Neuronal stem cell (in vitro differentiated cells): ENCODE data around the gene ATP8B4.
A peak's percentile ranks its signal among the peaks of the same experiment; 100 is the strongest.

ENCODE experiments used
- DNase-seq: peaks from one replicate; pipeline ENCODE4 v3.0.0-alpha.2; 2013; ENCODE audit warnings: low spot score
- H2AFZ ChIP-seq: one replicate; pipeline ENCODE4 v1.6.1; 2013; ENCODE audit warnings: mild to moderate bottlenecking, low read length, inconsistent platforms
- H2AK5ac ChIP-seq: 2 replicates; pipeline ENCODE4 v1.6.1; 2013; ENCODE audit warnings: low read depth, mild to moderate bottlenecking, inconsistent platforms, low read length, moderate library complexity, mixed read lengths
- H2BK120ac ChIP-seq: 2 replicates; pipeline ENCODE4 v1.6.1; 2013; ENCODE audit warnings: low read depth, mild to moderate bottlenecking, inconsistent platforms, low read length, moderate library complexity, mixed read lengths
- H2BK12ac ChIP-seq: one replicate; pipeline ENCODE4 v1.6.1; 2013; ENCODE audit warnings: low read length, inconsistent platforms
- H2BK15ac ChIP-seq: 2 replicates; pipeline ENCODE4 v1.6.1; 2013; ENCODE audit warnings: mild to moderate bottlenecking, low read length, inconsistent platforms, mixed read lengths
- H2BK5ac ChIP-seq: one replicate; pipeline ENCODE4 v1.6.1; 2013; ENCODE audit warnings: inconsistent platforms, mild to moderate bottlenecking, low read length, moderate library complexity
- H3K14ac ChIP-seq: one replicate; pipeline ENCODE4 v1.6.1; 2013; ENCODE audit warnings: low read length, inconsistent platforms
- H3K18ac ChIP-seq: 2 replicates; pipeline ENCODE4 v1.6.1; 2013; ENCODE audit warnings: low read length, inconsistent platforms
- H3K23ac ChIP-seq: 2 replicates; pipeline ENCODE4 v1.6.1; 2013; ENCODE audit warnings: low read depth, mild to moderate bottlenecking, mixed read lengths, low read length, inconsistent platforms; ENCODE audit not compliant: poor library complexity
- H3K27ac ChIP-seq: replicated peaks from 3 replicates; pipeline ENCODE4 v1.5.1; 2013; ENCODE audit warnings: low read length, inconsistent platforms
- H3K27me3 ChIP-seq, 3 experiments: 2 replicates each; pipeline ENCODE4 v1.6.1; 2013; ENCODE audit warnings: low read length in 3 of 3, mild to moderate bottlenecking in 2 of 3, inconsistent platforms in 1 of 3, low read depth in 1 of 3, mixed read lengths in 1 of 3, moderate library complexity in 1 of 3; ENCODE audit not compliant: control insufficient read depth in 3 of 3, insufficient read depth in 3 of 3
- H3K36me3 ChIP-seq, 2 donors: replicated peaks in 1 of 2; 2 replicates each; pipeline ENCODE4 v1.6.1; 2013; ENCODE audit warnings: low read length in 2 of 2; ENCODE audit not compliant: control insufficient read depth in 2 of 2, insufficient read depth in 2 of 2
- H3K4ac ChIP-seq: 2 replicates; pipeline ENCODE4 v1.6.1; 2013; ENCODE audit warnings: inconsistent platforms, mild to moderate bottlenecking, low read length, moderate library complexity
- H3K4me1 ChIP-seq, 2 donors: 1 replicate in 1 of 2; 2 replicates in 1 of 2; pipeline ENCODE4 v1.6.1; 2013; ENCODE audit warnings: low read length in 2 of 2, low read depth in 1 of 2; ENCODE audit not compliant: control insufficient read depth in 2 of 2, insufficient read depth in 1 of 2
- H3K4me2 ChIP-seq: one replicate; pipeline ENCODE4 v1.6.1; 2013; ENCODE audit warnings: mild to moderate bottlenecking, low read length, inconsistent platforms; ENCODE audit not compliant: insufficient read depth, poor library complexity, severe bottlenecking
- H3K4me3 ChIP-seq, 2 donors: 2 replicates each; pipeline ENCODE4 v1.5.1; 2013; ENCODE audit warnings: low read length in 2 of 2, mild to moderate bottlenecking in 2 of 2, inconsistent platforms in 1 of 2, moderate library complexity in 1 of 2
- H3K79me1 ChIP-seq: one replicate; pipeline ENCODE4 v1.6.1; 2013; ENCODE audit warnings: low read depth, mild to moderate bottlenecking, inconsistent platforms, low read length, moderate library complexity
- H3K9ac ChIP-seq: one replicate; pipeline ENCODE4 v1.6.1; 2013; ENCODE audit warnings: mild to moderate bottlenecking, low read depth, low read length, inconsistent platforms; ENCODE audit not compliant: poor library complexity
- H3K9me3 ChIP-seq, 2 donors: replicated peaks in 1 of 2; 2 replicates each; pipeline versions ENCODE3 to v1.6.1; 2013; ENCODE audit warnings: low read length in 2 of 2, mild to moderate bottlenecking in 2 of 2, inconsistent platforms in 1 of 2, low read depth in 1 of 2, mixed read lengths in 1 of 2, moderate library complexity in 1 of 2; ENCODE audit not compliant: control insufficient read depth in 2 of 2, insufficient read depth in 1 of 2
- H4K8ac ChIP-seq: one replicate; pipeline ENCODE4 v1.6.1; 2013; ENCODE audit warnings: low read depth, mild to moderate bottlenecking, inconsistent platforms, low read length, moderate library complexity
- H4K91ac ChIP-seq: one replicate; pipeline ENCODE4 v1.6.1; 2013; ENCODE audit warnings: low read length, low read depth, mild to moderate bottlenecking, inconsistent platforms; ENCODE audit not compliant: poor library complexity
- WGBS, 2 donors: extraction: QIAGEN DNeasy Blood & Tissue Kit; methylation state at CpG; one replicate each; pipeline ENCODE4 v1.1.7; 2013; ENCODE audit warnings: missing lambda C conversion rate in 2 of 2, mixed read lengths in 1 of 2; ENCODE audit not compliant: insufficient read length in 2 of 2, insufficient replicate concordance in 1 of 2; ENCODE audit errors: extremely low coverage in 2 of 2; 5-methylcytosine and 5-hydroxymethylcytosine counted together

The ATP8B4 gene

DNA sequence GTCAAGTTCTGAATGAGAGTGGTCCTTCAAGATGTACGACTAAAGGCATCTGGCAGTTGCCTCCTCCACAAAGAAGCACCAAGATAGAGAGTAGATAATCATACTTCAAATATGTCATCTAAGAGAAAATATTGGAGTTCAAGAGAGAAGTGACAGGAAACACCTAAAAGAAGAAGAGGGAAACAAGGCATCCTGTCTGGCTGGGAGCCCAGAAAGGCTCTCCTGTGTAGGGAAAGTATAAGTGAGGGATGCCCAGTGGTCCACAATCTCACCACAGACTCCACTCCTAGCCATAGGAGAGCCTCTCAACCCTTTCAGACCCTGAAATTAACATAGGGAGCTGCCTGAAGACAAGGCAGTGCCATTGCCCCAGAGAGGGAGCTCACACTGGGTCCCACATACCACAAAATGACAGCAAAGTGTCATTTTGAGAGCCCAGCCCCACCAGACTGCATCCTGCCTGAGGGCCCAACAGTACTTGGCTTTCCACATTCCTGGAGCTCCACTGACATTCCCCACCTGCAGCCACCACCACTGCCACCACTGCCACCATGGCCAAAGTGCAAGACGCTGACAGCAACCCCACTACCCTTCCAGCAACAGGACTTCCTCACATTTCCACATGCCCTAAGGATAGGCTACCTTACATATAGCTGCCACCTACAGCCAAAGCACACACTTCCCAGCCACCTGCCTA is 210.6 kb downstream of the ATP8B4 start:
- Histone ChIP-seq H3K9ac (peak overlapping the region; percentile 24), H2BK120ac (no peak overlapping the region), H2BK12ac (no peak overlapping the region), H3K4ac (no peak overlapping the region), H3K9me3 (no peaks in the 10 kb centered on the region), H3K18ac (no peak overlapping the region), H2AK5ac (no peak overlapping the region), H3K4me2 (no peak overlapping the region), H2AFZ (no peak overlapping the region), H3K79me1 (peaks cover 2% of the 10 kb centered on the region), H4K8ac (no peak overlapping the region), H3K14ac (peak overlapping the region; percentile 73), H3K36me3 (no peaks in the 10 kb centered on the region), H3K4me1 (no peaks in the 10 kb centered on the region), H3K27me3 (no peaks in the 10 kb centered on the region), H3K4me3 (peak overlapping the region in 1 of 2 donors; percentile 52), H3K23ac (peak overlapping the region; percentile 1), H2BK15ac (peak overlapping the region; percentile 20), H3K27ac (no peak overlapping the region), H4K91ac (no peak overlapping the region), H2BK5ac (no peak overlapping the region)
- WGBS, 2 donors: no CpG with 5 or more reads among the region's 2 CpGs
- DNase-seq: no peak

- Histone ChIP-seq H3K79me1 (peaks cover 2% of the 10 kb centered on the region), H2AK5ac (no peak overlapping the region), H2BK12ac (no peak overlapping the region), H3K27me3 (no peaks in the 10 kb centered on the region), H4K91ac (no peak overlapping the region), H3K27ac (no peak overlapping the region), H4K8ac (no peak overlapping the region), H3K14ac (no peak overlapping the region), H3K4me3 (no peak overlapping the region), H2BK5ac (no peak overlapping the region), H3K4me2 (no peak overlapping the region), H3K4me1 (no peaks in the 10 kb centered on the region), H3K36me3 (no peaks in the 10 kb centered on the region), H2BK15ac (no peak overlapping the region), H3K4ac (no peak overlapping the region), H3K9ac (no peak overlapping the region), H2BK120ac (no peak overlapping the region), H3K9me3 (no peaks in the 10 kb centered on the region), H3K23ac (no peak overlapping the region), H3K18ac (no peak overlapping the region), H2AFZ (no peak overlapping the region)
- no CpG with 5 or more reads among the region's 1 CpG for WGBS, 2 donors
- no peak for DNase-seq
These were observed 212.1 kb downstream of the ATP8B4 start for GRCh38 chr15:49906966-49907365.

- Histone ChIP-seq H3K14ac (no peak overlapping the region), H2BK15ac (no peak overlapping the region), H2BK12ac (no peak overlapping the region), H3K27ac (no peak overlapping the region), H3K23ac (no peak overlapping the region), H3K9me3 (no peaks in the 10 kb centered on the region), H2AK5ac (no peak overlapping the region), H4K91ac (no peak overlapping the region), H2BK5ac (no peak overlapping the region), H3K4ac (no peak overlapping the region), H3K79me1 (peaks cover 2% of the 10 kb centered on the region), H3K9ac (no peak overlapping the region), H3K36me3 (no peaks in the 10 kb centered on the region), H3K4me3 (no peak overlapping the region), H3K4me2 (no peak overlapping the region), H3K4me1 (no peaks in the 10 kb centered on the region), H4K8ac (no peak overlapping the region), H3K18ac (no peak overlapping the region), H2BK120ac (no peak overlapping the region), H3K27me3 (no peaks in the 10 kb centered on the region), H2AFZ (no peak overlapping the region)
- no peak for DNase-seq
These were observed 213.8 kb downstream of the ATP8B4 start for GRCh38 chr15:49905221-49905620.

DNA sequence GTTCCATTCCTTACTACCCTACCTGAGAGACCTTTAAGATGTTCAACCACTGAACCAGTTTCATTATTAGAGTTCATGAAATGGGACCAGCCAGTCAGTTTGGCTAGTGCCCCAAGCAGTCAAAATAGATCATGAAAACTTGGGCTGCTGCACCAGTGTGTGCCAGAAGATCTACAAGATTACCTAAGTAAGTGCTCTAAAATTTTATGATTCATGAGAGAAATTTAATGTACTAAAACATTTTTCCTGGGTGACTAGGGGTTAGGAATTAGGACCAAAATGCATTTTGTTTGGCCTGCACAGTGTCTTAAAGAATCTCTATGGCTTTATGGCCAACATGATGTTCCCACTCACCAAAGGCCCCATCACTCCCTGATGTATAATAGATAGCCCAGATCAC is 214.7 kb downstream of the ATP8B4 start:
- Histone ChIP-seq H3K18ac (no peak overlapping the region), H3K9ac (no peak overlapping the region), H2BK5ac (no peak overlapping the region), H2BK12ac (no peak overlapping the region), H3K23ac (no peak overlapping the region), H3K14ac (no peak overlapping the region), H3K4me3 (no peak overlapping the region), H4K91ac (no peak overlapping the region), H3K4ac (no peak overlapping the region), H3K79me1 (peaks cover under 1% of the 10 kb centered on the region), H3K27me3 (no peaks in the 10 kb centered on the region), H4K8ac (no peak overlapping the region), H3K4me2 (no peak overlapping the region), H2AFZ (no peak overlapping the region), H3K4me1 (peaks cover 0 to 4% of the 10 kb centered on the region in 2 donors), H3K27ac (no peak overlapping the region), H2AK5ac (no peak overlapping the region), H3K36me3 (no peaks in the 10 kb centered on the region), H2BK120ac (no peak overlapping the region), H2BK15ac (no peak overlapping the region), H3K9me3 (no peaks in the 10 kb centered on the region)
- no peak for DNase-seq
